Upper lobe of left lung (tissue), 4 donors: ENCODE measurements around the gene SPACDR.

Source experiments
- CTCF ChIP-seq, 6 experiments: fragments of 450-650 bp in 4 of 6; fragments of 200-600 bp in 2 of 6; sonication (generic) in 2 of 6; IDR thresholded peaks; one replicate each; pipeline ENCODE4 v1.5.1; 2016 to 2019; ENCODE audit warnings: antibody characterized with exemption in 6 of 6
- EP300 ChIP-seq, 4 donors: sonication (generic); formaldehyde crosslinking; IDR thresholded peaks; one replicate each; pipeline ENCODE4 v1.5.1; 2017; ENCODE audit warnings: antibody characterized with exemption in 4 of 4, control low read depth in 2 of 4
- POLR2A ChIP-seq, 4 donors: fragments of 450-650 bp; IDR thresholded peaks; one replicate each; pipeline ENCODE4 v1.5.1; 2016 to 2017; ENCODE audit warnings: antibody characterized with exemption in 4 of 4, mild to moderate bottlenecking in 2 of 4
- POLR2AphosphoS5 ChIP-seq, 2 donors: sonication (generic); formaldehyde crosslinking; IDR thresholded peaks; one replicate each; pipeline ENCODE4 v1.5.1; 2017; ENCODE audit warnings: antibody characterized with exemption in 2 of 2

- TF ChIP-seq EP300 (IDR thresholded peaks at IDR 0.05) (no peak), POLR2A (IDR thresholded peaks at IDR 0.05) (no peak), CTCF (IDR thresholded peaks at IDR 0.05) (no peak), POLR2AphosphoS5 (IDR thresholded peaks at IDR 0.05) (no peak)
Measured at GRCh38 chr7:100434297-100435144, 29.5 kb downstream of the SPACDR start.
